ENCODE data around the gene PEAK1.

The PEAK1 gene

DNA sequence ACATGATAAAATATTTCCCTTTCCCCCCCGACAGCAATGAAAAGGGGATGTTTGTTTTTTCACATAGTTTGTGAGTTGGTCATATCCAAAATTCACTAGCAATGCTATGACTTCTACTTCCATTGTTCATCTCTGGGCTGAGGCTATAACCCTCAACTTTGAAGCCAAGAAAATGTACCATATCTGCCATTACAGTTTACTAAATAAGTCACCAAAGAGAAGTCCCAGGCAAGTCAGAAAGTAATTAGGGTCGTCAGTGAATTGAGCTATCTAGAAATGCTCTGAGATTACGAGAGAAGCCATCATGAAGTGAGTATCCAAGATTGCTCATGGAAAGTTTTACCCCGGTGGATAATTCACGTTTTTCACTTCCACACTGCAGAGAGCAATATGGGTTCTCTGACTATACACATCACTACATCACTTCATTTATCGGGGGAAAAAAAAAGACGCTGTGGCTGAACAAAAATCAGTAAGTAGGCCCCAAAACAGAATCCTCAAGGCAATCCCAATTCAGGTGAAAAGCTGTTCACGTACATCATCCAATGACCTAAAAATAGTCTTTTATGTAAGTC, 1.4 kb downstream of the PEAK1 start:
- TF ChIP-seq, protein P1, sequence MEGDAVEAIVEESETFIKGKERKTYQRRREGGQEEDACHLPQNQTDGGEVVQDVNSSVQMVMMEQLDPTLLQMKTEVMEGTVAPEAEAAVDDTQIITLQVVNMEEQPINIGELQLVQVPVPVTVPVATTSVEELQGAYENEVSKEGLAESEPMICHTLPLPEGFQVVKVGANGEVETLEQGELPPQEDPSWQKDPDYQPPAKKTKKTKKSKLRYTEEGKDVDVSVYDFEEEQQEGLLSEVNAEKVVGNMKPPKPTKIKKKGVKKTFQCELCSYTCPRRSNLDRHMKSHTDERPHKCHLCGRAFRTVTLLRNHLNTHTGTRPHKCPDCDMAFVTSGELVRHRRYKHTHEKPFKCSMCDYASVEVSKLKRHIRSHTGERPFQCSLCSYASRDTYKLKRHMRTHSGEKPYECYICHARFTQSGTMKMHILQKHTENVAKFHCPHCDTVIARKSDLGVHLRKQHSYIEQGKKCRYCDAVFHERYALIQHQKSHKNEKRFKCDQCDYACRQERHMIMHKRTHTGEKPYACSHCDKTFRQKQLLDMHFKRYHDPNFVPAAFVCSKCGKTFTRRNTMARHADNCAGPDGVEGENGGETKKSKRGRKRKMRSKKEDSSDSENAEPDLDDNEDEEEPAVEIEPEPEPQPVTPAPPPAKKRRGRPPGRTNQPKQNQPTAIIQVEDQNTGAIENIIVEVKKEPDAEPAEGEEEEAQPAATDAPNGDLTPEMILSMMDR (IDR thresholded peaks at IDR 0.05; ENCODE audit: low read depth, low read length): no peak
- peak; percentile 51 for DNase-seq (ENCODE audit: low read depth, low spot score)
- peak overlapping the region; percentile 65 for H3K4me3 ChIP-seq (ENCODE audit: low read depth, low read length)
- in situ Hi-C loops (cut with HindIII; ENCODE audit: low sequenced_read_pairs): no loop called here

DNA sequence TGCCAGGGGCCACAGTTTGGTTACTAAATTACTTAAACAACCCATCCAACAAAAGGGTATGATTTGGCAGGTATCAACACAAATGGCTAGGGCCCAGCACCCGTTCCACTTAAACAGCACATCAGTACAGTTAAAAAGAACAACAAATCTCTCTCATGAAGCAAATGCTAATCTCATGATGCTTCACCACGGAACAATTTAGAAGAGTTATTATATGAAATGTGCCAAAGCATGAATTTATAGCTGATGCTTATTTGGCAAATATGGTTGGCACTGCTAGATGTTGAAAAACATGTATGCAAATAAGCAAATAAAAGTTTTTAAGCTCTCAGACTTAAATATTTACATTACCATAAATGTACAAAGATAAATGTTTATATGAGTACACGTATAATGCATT, 2.3 kb downstream of the PEAK1 start:
- no peak overlapping the region for H3K4me3 ChIP-seq (ENCODE audit: low read depth, low read length)

DNA sequence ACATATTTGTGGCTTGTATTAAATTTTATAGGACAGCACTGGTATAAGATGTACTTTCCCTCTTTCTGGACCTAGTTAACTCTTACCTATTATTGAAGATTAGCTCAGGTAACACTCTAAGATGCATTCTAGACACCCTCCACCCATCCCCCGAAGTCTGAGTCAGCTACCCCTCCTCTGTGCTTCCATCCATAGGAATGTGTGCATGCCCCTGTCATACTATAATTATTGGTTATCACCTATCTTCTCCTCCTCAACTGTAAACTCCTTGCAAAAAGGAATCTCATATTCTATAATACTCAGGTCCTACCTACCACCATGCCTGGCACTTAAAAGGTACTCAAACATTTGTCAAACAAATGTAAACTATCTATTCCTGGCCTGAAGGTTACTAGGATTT, 3.0 kb downstream of the PEAK1 start:
- in situ Hi-C loops (cut with HindIII; ENCODE audit: low sequenced_read_pairs): no loop called here
- no peak overlapping the region for H3K4me3 ChIP-seq (ENCODE audit: low read depth, low read length)
- DNase-seq (ENCODE audit: low read depth, low spot score): no peak
- TF ChIP-seq, protein P1 (IDR thresholded peaks at IDR 0.05; ENCODE audit: low read depth, low read length): no peak

More for the DNA sequence above, 2.3 kb downstream of the PEAK1 start:
- no peak for DNase-seq (ENCODE audit: low read depth, low spot score)
- in situ Hi-C loops (cut with HindIII; ENCODE audit: low sequenced_read_pairs): no loop called here
- TF ChIP-seq, protein P1 (IDR thresholded peaks at IDR 0.05; ENCODE audit: low read depth, low read length): no peak

DNA sequence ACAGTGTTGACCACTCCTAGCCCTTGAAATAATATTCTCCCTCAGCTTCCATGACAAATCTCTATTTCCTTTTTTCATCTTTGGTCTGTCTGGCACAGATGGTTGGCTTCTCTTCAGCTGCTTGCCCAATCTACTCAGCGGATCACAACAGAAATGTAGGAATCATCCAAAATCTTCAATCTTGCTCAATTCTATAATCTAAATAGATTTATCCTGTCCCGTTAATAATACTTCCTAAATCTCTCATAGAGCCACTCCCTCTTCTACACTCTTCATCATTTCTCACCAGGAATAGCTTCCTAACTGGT, 3.8 kb downstream of the PEAK1 start:
- DNase-seq (ENCODE audit: low read depth, low spot score): no peak
- TF ChIP-seq, protein P1 (IDR thresholded peaks at IDR 0.05; ENCODE audit: low read depth, low read length): no peak
- in situ Hi-C loops (cut with HindIII; ENCODE audit: low sequenced_read_pairs): no loop called here
- no peak overlapping the region for H3K4me3 ChIP-seq (ENCODE audit: low read depth, low read length)

DNA sequence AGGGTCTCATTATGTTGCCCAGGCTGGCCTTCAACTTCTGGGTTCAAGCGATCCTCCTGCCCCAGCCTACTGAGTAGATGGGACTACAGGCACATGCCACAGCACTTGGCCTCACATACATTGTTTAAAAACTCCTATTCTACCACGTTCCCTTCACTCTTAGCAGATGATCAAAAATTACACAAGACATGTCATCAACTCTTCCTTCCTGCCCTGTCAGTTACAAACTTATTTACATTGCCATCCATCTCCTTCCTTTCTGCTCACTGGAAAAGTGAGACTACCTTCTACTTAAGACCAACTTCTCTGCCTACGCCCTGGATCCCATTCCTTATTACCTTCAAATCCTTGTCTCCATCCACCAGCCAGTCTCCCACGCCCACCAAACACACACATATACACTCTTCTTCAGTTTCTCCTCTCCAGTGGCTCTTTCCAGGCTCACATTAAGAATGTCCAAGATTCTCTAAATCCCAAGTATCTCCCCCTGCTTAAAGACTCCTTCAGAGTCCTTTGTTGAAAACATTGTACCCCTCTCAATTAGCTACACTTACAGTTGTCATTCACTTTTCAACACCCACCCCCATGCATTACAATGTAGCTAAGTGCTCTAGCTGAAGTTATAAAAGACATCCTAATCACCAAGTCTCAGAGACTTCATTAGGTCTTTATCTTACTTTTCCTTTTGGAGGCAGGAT, 4.3 kb downstream of the PEAK1 start:
- no peak for DNase-seq (ENCODE audit: low read depth, low spot score)
- no peak overlapping the region for H3K4me3 ChIP-seq (ENCODE audit: low read depth, low read length)
- in situ Hi-C loops (cut with HindIII; ENCODE audit: low sequenced_read_pairs): no loop called here
- TF ChIP-seq, protein P1 (IDR thresholded peaks at IDR 0.05; ENCODE audit: low read depth, low read length): no peak

DNA sequence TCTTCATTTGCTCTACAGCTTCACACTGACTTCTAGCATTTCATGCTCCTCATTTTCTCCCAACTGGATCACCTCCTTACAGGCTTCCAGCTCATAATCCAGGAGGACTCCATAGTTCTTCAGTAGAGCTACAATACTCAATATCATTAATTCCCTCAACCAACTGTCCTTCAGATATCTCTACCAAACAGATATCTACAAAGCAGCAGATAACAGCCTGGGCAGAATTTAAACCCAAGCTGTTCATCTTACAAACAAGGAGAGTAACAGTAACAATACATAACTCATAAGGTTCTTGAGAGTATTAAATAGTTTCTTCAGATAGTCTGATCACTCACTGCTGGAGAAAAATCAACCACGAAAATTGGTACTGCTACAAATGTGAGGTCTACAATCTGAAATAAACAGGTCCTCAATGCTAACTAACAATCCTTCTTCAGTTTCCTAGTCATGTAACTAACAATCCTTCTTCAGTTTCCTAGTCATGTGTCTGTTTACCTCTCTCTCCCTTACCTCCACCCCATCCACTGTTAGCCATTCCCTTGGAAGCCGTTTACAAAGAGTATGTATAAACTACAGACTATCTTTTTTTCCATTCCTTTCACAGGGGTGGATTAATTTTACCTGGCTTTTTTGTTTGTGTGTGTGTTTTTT, 5.0 kb downstream of the PEAK1 start:
- TF ChIP-seq, protein P1 (IDR thresholded peaks at IDR 0.05; ENCODE audit: low read depth, low read length): no peak
- H3K4me3 ChIP-seq (ENCODE audit: low read depth, low read length): no peak overlapping the region
- DNase-seq (ENCODE audit: low read depth, low spot score): no peak
- in situ Hi-C loops (cut with HindIII; ENCODE audit: low sequenced_read_pairs): no loop called here

All from astrocyte of the spinal cord (primary cell).